ENCODE results near the gene TPGS1. TPM values are rescaled to one million over a fixed set of nuclear protein-coding genes. Genes with fewer than 3 reads are reported as not detected.
A peak's percentile ranks its signal among the peaks of the same experiment; 100 is the strongest.

The TPGS1 gene
- total RNA-seq = 1 to 10 TPM; 8.9 to 9.3 TPM

GRCh38 chr19:507286-508203 is at the start of gene TPGS1:
Gene TPGS1, plus strand, starts transcription at chr19:507497. Its CDS starts 10 bp downstream, at chr19:507507.
- intact Hi-C loops (cut with micrococcal nuclease) = no loop called here
- POLR2A ChIA-PET = interaction anchor here (0.8 to 1.3 kb wide), 5 partner anchors 10 to 65 kb away, joined by 3 to 10 read pairs (median 5); partner anchors contain the start of genes BSG and MADCAM1
- H3K4me3 Mint-ChIP-seq = peak within 1 kb of the TSS; percentile 91
- peaks cover 36% of the 10 kb centered on the region for H3K4me1 Mint-ChIP-seq (ENCODE audit: low read depth)
- H3K27me3 Mint-ChIP-seq = no peaks in the 10 kb centered on the region
- peak within 1 kb of the TSS; percentile 99 for H3K27ac Mint-ChIP-seq
- peaks cover 4% of the 10 kb centered on the region for H3K36me3 Mint-ChIP-seq (ENCODE audit: low read depth)
- CTCF ChIA-PET = interaction anchor here (0.7 to 2.3 kb wide), 11 partner anchors 9 to 164 kb away, joined by 3 to 22 read pairs (median 7); partner anchors contain the start of genes CDC34, MADCAM1 and SHC2
- no peak for TF ChIP-seq CTCF (IDR thresholded peaks at IDR 0.05)
- DNase-seq (peak; percentile 90), ATAC-seq (peak; percentile 54)
- no peaks in the 10 kb centered on the region for H3K9me3 Mint-ChIP-seq

GRCh38 chr19:457636-458035 is 49.7 kb upstream of the TPGS1 start:
- H3K36me3 Mint-ChIP-seq (ENCODE audit: low read depth) = no peaks in the 10 kb centered on the region
- H3K4me1 Mint-ChIP-seq (ENCODE audit: low read depth) = peaks cover 9% of the 10 kb centered on the region
- no peak for TF ChIP-seq CTCF (IDR thresholded peaks at IDR 0.05)
- ATAC-seq (no peak), DNase-seq (no peak)
- no peak overlapping the region for H3K4me3 Mint-ChIP-seq
- H3K9me3 Mint-ChIP-seq = no peaks in the 10 kb centered on the region
- H3K27me3 Mint-ChIP-seq = peaks cover 16% of the 10 kb centered on the region
- no peak overlapping the region for H3K27ac Mint-ChIP-seq
- CTCF ChIA-PET = no interaction called here
- intact Hi-C loops (cut with micrococcal nuclease) = no loop called here
- POLR2A ChIA-PET = no interaction called here

GRCh38 chr19:458091-459042 is 48.9 kb upstream of the TPGS1 start:
- TF ChIP-seq CTCF (IDR thresholded peaks at IDR 0.05) = no peak
- Mint-ChIP-seq H3K27me3 (peaks cover 19% of the 10 kb centered on the region), H3K4me1 (ENCODE audit: low read depth) (peaks cover 9% of the 10 kb centered on the region), H3K4me3 (no peak overlapping the region), H3K27ac (no peak overlapping the region), H3K9me3 (no peaks in the 10 kb centered on the region), H3K36me3 (ENCODE audit: low read depth) (no peaks in the 10 kb centered on the region)
- DNase-seq (no peak), ATAC-seq (no peak)
- intact Hi-C loops (cut with micrococcal nuclease) = no loop called here
- CTCF ChIA-PET = no interaction called here
- POLR2A ChIA-PET = no interaction called here

GRCh38 chr19:459724-460511 is 47.4 kb upstream of the TPGS1 start:
- DNase-seq = peak; percentile 59
- H3K36me3 Mint-ChIP-seq (ENCODE audit: low read depth) = no peaks in the 10 kb centered on the region
- TF ChIP-seq CTCF (IDR thresholded peaks at IDR 0.05) = no peak
- peak overlapping the region; percentile 62 for H3K4me3 Mint-ChIP-seq
- no peaks in the 10 kb centered on the region for H3K9me3 Mint-ChIP-seq
- peaks cover 9% of the 10 kb centered on the region for H3K4me1 Mint-ChIP-seq (ENCODE audit: low read depth)
- H3K27ac Mint-ChIP-seq = no peak overlapping the region
- intact Hi-C loops (cut with micrococcal nuclease) = no loop called here
- ChIA-PET POLR2A (interaction anchor here (0.6 kb wide), 1 partner anchor 12 kb away, joined by 4 read pairs; no protein-coding TSS in a partner anchor), CTCF (no interaction called here)
- peaks cover 19% of the 10 kb centered on the region for H3K27me3 Mint-ChIP-seq
- ATAC-seq = peak; percentile 87

Data from activated CD8-positive, alpha-beta T cell treated with anti-CD3 and anti-CD28 coated beads for 36 hours (primary cell).